IPS DF 6.9 (cell line): ENCODE measurements around the gene CDC7.
"Not testable (repeated sequence)": the region's sequence is repeated elsewhere in the genome, so short reads cannot be mapped to it uniquely, and the experiment has no call there.

Experiments used
- DNase-seq: peaks from one replicate; pipeline ENCODE4 v3.0.0-alpha.2; 2013; ENCODE audit warnings: low read depth, low spot score
- H3K27ac ChIP-seq: one replicate; pipeline ENCODE4 v1.5.1; 2013; ENCODE audit warnings: low read length, control low read depth
- H3K27me3 ChIP-seq: 2 replicates; pipeline ENCODE4 v1.6.1; 2013; ENCODE audit warnings: mild to moderate bottlenecking, low read length; ENCODE audit not compliant: control insufficient read depth, insufficient read depth
- H3K36me3 ChIP-seq: 2 replicates; pipeline ENCODE4 v1.6.1; 2013; ENCODE audit warnings: low read length; ENCODE audit not compliant: control insufficient read depth, insufficient read depth
- H3K4me1 ChIP-seq: 2 replicates; pipeline ENCODE4 v1.6.1; 2013; ENCODE audit warnings: low read length; ENCODE audit not compliant: control insufficient read depth, insufficient read depth
- H3K4me3 ChIP-seq: 2 replicates; pipeline ENCODE4 v1.5.1; 2013; ENCODE audit warnings: mild to moderate bottlenecking, low read length
- H3K9me3 ChIP-seq: 2 replicates; pipeline ENCODE4 v1.6.1; 2013; ENCODE audit warnings: low read length, inconsistent platforms; ENCODE audit not compliant: control insufficient read depth, insufficient read depth
- WGBS: extraction: QIAGEN DNeasy Blood & Tissue Kit; methylation state at CpG from one replicate; pipeline ENCODE4 v1.1.7; 2013; ENCODE audit warnings: mixed read lengths, missing lambda C conversion rate; ENCODE audit not compliant: insufficient read length, insufficient coverage; 5-methylcytosine and 5-hydroxymethylcytosine counted together

The CDC7 gene

DNA sequence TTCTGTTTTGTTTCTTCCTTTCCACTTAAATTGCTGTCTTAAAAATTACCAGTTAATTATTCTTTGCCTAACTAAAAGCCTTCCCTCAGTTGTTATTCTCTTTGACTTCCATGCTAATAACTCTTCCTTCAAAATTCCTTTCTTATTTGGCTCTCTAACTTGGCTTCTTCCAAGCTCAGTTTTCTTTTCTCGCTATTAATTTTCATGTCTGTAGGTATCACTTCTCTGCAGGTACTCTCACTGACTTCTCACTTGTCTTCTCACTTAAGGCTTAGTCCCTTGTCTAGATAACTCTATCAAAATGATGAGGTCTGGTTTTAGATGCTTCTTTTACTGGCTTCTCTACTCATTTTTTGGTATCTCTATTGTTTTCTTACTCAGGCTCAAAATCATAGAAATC lies 10.1 kb downstream of the CDC7 start:
- Histone ChIP-seq H3K36me3 (peaks cover 4% of the 10 kb centered on the region; the same call in 1 of the 2 replicates), H3K4me3 (no peak overlapping the region), H3K4me1 (no peaks in the 10 kb centered on the region), H3K27me3 (no peaks in the 10 kb centered on the region), H3K27ac (no peak overlapping the region), H3K9me3 (no peaks in the 10 kb centered on the region)
- DNase-seq, result no peak
- no CpG with 5 or more reads among the region's 1 CpG for WGBS

DNA sequence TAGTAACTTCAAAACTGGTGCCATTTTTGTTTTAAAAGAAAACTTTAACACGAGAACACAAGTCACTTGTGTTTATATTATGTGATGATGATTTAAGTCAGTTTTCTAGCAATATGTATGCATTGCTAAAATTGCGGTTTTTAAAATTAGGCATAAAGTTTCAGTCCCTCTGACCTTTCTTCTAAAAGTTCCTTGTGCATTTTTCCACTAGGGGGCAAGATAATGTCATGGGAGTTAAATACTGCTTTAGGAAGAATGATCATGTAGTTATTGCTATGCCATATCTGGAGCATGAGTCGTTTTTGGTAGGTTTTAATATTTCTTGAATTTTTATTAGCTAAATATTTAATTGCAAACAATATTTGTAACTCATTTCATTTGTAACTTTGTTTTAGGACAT lies 10.7 kb downstream of the CDC7 start:
- H3K27me3 ChIP-seq, result no peaks in the 10 kb centered on the region
- H3K9me3 ChIP-seq, result no peaks in the 10 kb centered on the region
- H3K4me1 ChIP-seq, result no peaks in the 10 kb centered on the region
- no peak for DNase-seq
- H3K36me3 ChIP-seq, result peaks cover 4% of the 10 kb centered on the region; the same call in 1 of the 2 replicates
- no peak overlapping the region for H3K27ac ChIP-seq
- WGBS, result no CpG with 5 or more reads among the region's 3 CpGs
- no peak overlapping the region for H3K4me3 ChIP-seq

DNA sequence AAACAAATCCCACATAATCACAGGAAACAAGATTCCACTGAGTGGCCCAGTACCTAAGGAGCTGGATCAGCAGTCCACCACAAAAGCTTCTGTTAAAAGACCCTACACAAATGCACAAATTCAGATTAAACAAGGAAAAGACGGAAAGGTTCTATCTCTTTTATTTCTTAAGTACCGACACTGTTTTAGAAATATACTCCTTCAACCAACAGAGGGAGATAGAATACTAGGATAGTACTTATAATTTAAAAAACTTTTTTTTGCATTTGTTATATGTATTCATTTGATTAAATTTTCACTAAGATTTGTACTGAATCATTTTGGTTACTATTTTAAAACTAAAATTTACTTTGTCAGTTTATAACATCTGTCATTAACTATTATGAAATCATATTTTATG lies 12.5 kb downstream of the CDC7 start:
- Histone ChIP-seq H3K4me1 (no peaks in the 10 kb centered on the region), H3K36me3 (peaks cover 4% of the 10 kb centered on the region; the same call in 1 of the 2 replicates), H3K9me3 (no peaks in the 10 kb centered on the region), H3K4me3 (no peak overlapping the region), H3K27me3 (no peaks in the 10 kb centered on the region), H3K27ac (no peak overlapping the region)
- no peak for DNase-seq
- no CpG with 5 or more reads among the region's 2 CpGs for WGBS

DNA sequence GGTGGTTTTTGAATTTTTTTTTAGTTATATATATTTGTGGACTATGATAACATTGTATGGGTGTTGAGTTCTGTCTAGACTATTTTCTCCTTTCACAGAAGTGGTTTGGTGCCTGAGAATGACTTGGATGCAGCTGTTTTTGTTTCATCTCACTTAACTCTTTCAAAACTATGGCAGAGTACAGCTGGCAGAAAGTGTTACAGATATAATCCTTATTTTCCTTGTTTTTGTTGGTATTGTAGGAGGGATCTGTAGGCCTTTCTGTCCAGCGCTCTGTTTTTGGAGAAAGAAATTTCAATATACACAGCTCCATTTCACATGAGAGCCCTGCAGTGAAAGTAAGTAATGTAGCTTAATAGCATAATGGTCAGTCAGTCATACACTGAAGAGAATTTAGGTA lies 13.1 kb downstream of the CDC7 start:
- Histone ChIP-seq H3K4me3 (no peak overlapping the region), H3K36me3 (peaks cover 3% of the 10 kb centered on the region; the same call in 1 of the 2 replicates), H3K27ac (no peak overlapping the region), H3K27me3 (no peaks in the 10 kb centered on the region), H3K9me3 (no peaks in the 10 kb centered on the region), H3K4me1 (no peaks in the 10 kb centered on the region)
- WGBS, result no CpG with 5 or more reads among the region's 1 CpG
- no peak for DNase-seq

DNA sequence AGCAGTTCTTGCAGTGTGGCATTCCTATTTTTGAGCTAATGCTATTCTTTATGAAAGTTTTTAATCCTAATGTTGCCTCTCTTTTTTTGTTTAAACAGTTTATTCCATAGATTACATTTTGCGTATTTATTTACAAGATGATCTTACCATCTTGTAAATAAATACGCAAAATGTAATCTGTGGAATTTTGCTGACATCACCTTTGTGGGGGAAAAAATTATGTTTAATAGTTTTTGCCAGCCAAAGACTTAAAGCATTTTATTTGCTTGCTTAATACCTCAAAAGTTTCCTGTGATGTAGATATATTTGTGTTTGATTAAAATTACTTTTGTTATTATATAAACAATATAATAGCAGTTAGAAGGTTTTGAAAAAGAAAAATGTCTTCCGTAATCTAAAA lies 15.3 kb downstream of the CDC7 start:
- H3K27me3 ChIP-seq, result no peaks in the 10 kb centered on the region
- H3K9me3 ChIP-seq, result no peaks in the 10 kb centered on the region
- H3K4me3 ChIP-seq, result no peak overlapping the region
- no peaks in the 10 kb centered on the region for H3K4me1 ChIP-seq
- no peak for DNase-seq
- H3K27ac ChIP-seq, result no peak overlapping the region
- no CpG with 5 or more reads among the region's 3 CpGs for WGBS
- peaks cover 3% of the 10 kb centered on the region; the same call in 1 of the 2 replicates for H3K36me3 ChIP-seq

DNA sequence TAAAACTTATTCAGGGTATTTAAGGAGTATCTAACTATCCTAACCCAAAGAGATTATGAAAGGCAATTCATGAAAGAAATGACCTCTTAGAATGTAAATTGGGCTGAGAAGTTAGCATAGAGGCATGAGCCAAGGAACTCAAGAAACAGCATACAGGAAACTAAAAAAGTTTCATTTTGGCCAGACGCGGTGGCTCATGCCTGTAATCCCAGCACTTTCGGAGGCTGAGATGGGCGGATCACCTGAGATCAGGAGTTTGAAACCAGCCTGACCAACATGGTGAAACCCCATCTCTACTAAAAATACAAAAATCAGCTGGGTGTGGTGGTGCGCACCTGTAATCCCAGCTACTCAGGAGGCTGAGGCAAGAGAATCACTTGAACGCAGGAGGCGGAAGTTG lies 16.0 kb downstream of the CDC7 start:
- DNase-seq, H3K4me1 ChIP-seq, H3K4me3 ChIP-seq, H3K27me3 ChIP-seq, H3K36me3 ChIP-seq, H3K27ac ChIP-seq, H3K9me3 ChIP-seq: not testable (repeated sequence)
- no CpG with 5 or more reads among the region's 7 CpGs for WGBS

DNA sequence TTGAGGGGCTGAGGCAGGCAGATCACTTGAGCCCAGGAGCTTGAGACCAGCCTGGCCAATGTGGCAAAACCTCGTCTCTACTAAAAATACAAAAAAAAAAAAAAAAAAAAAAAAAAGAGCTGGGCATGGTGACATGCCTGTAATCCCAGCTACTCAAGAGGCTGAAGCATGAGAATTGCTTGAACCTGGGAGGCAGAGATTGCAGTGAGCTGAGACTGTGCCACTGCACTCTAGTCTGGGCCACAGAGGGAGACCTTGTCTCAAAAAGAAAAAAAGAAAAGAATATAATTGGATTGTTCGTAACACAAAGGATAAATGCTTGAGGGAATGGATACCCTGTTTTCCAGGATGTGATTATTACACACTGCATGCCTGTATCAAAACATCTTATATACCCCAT lies 18.5 kb downstream of the CDC7 start:
- not testable (repeated sequence) for H3K27me3 ChIP-seq, H3K36me3 ChIP-seq, H3K4me3 ChIP-seq, H3K27ac ChIP-seq, H3K9me3 ChIP-seq, H3K4me1 ChIP-seq, DNase-seq
- WGBS, result no CpG with 5 or more reads among the region's 2 CpGs

DNA sequence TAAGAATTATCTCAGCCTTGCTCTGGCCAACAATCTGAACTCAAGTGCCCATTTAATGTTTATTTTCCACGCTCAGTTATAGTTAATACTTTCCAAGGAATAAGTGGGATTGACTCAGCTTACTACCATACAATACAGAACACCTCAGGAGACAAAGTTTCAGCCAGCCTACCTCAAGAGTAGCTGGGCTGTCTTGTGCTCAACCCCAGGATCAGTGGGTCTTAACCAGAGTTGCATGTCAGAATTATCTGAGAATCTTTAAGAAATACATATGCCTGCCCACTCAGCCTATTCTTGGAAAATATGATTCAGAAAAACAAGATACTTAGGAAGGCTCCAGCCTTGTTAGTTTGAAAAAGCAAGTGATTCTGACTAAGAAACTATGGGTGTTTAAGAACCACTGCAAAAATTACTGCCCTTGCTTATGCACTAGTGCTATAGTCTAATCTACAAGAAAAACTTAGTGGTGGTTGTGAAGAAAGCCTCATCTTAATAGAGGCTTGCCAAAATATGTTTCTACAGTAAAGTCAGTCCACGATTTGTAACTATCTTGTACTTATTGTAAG lies 20.4 kb downstream of the CDC7 start:
- Histone ChIP-seq H3K27me3 (no peaks in the 10 kb centered on the region), H3K27ac (no peak overlapping the region), H3K36me3 (peaks cover 6% of the 10 kb centered on the region; the same call in 1 of the 2 replicates), H3K4me3 (no peak overlapping the region), H3K9me3 (no peaks in the 10 kb centered on the region), H3K4me1 (no peaks in the 10 kb centered on the region)
- no CpG with 5 or more reads among the region's 2 CpGs for WGBS
- no peak for DNase-seq

DNA sequence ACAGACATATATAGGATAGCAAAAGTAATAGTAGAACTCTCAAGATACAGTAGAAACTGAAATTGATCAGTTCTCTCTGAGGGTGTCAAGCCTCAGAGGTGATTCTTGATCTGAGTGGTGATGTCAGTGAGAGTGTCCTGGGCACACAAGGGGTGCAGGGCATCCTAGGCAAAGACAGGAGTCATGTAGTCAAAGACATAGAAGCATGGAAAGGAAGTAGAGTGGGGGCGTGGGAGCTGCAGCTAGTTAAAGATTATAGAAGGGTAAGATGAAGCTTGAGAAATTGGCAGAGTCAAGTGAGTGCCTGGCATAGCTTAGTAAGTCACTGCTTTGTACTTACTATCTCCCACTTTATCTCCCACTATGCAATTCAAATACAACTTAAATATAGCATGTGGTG lies 22.8 kb downstream of the CDC7 start:
- Histone ChIP-seq H3K27ac (no peak overlapping the region), H3K4me1 (no peaks in the 10 kb centered on the region), H3K9me3 (no peaks in the 10 kb centered on the region), H3K27me3 (no peaks in the 10 kb centered on the region), H3K4me3 (no peak overlapping the region), H3K36me3 (peaks cover 6% of the 10 kb centered on the region; the same call in 1 of the 2 replicates)
- DNase-seq, result no peak
- WGBS, result no CpG with 5 or more reads among the region's 1 CpG

DNA sequence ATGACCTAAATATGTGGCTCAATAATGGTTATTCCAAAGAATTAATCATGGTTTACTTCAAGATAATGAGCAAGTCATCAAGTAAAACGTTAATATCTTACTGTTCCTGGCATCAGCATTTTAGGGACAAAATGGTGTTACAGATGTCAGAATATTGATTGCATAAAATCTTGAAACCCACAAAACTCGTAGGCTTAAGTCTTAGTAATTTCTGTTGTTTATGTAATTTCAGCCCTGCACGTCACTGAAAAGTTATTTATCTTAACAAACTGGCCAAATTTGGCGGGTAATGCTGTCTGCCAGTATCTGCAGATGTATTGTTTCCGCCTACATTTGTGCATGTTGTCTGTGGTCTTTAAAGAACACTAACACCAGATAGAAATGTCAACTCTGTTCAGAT lies 25.8 kb downstream of the CDC7 start:
- Histone ChIP-seq H3K36me3 (peaks cover 2% of the 10 kb centered on the region; the same call in 1 of the 2 replicates), H3K27ac (no peak overlapping the region), H3K4me3 (no peak overlapping the region), H3K4me1 (0 out of 2 replicates have a peak, but pooled peaks cover 1% of the 10 kb centered on the region), H3K9me3 (no peaks in the 10 kb centered on the region), H3K27me3 (no peaks in the 10 kb centered on the region)
- no CpG with 5 or more reads among the region's 5 CpGs for WGBS
- DNase-seq, result no peak

DNA sequence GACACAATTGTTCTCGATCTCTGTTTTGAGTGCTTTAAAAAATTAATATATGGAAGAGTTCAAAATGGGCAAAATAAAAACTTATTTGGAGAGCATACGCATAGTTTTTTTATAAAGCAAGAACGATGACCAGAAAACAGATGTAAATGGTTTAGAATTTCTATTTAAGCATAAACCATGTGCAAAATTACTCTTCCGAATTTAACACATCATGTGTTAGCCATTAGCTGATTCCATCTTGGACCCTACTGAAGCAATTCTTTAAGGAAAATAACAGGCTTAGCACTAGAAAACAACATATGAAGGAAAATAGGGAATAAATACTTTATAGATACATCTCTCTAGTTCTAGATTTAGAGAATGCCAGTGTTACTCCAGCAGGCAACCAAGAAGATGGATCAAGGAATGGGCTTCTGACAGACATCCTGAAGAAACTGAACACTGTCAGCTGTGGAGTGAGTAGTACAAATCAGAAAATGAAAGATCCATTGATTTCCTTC lies 26.7 kb downstream of the CDC7 start:
- H3K4me3 ChIP-seq, result no peak overlapping the region
- H3K4me1 ChIP-seq, result 0 out of 2 replicates have a peak, but pooled peaks cover 1% of the 10 kb centered on the region
- WGBS, result no CpG with 5 or more reads among the region's 4 CpGs
- no peaks in the 10 kb centered on the region for H3K27me3 ChIP-seq
- DNase-seq, result no peak
- H3K27ac ChIP-seq, result no peak overlapping the region
- H3K9me3 ChIP-seq, result no peaks in the 10 kb centered on the region
- H3K36me3 ChIP-seq, result peaks cover 2% of the 10 kb centered on the region; the same call in 1 of the 2 replicates
